ENCODE results near the gene DLEC1. TPM values are rescaled to one million over a fixed set of nuclear protein-coding genes. Genes with fewer than 3 reads are reported as not detected.

Gene DLEC1
- total and polyA plus RNA-seq, 7 donors: 0.16 to 0.60 (median 0.41) TPM

- TF ChIP-seq POLR2AphosphoS5 (IDR thresholded peaks at IDR 0.05): no peak
- no peak for TF ChIP-seq EP300 (IDR thresholded peaks at IDR 0.05)
- TF ChIP-seq CTCF (IDR thresholded peaks at IDR 0.05): no peak
- no peak for TF ChIP-seq POLR2A (IDR thresholded peaks at IDR 0.05)
- H3K9me3 ChIP-seq: no peaks in the 10 kb centered on the region
- no peaks in the 10 kb centered on the region for H3K36me3 ChIP-seq
- peaks cover 0 to 5% (median 0%) of the 10 kb centered on the region in 3 donors for H3K27me3 ChIP-seq
- 40 to 68% methylated on average over 4 of the region's 4 CpGs for WGBS, 2 donors
- intact Hi-C loops (cut with DNase I): no loop called here
- DNase-seq: no peak
- peaks cover 0 to 16% (median 13%) of the 10 kb centered on the region in 4 donors for H3K4me1 ChIP-seq
- no peak overlapping the region for H3K4me3 ChIP-seq
- no peak overlapping the region for H3K27ac ChIP-seq
These were observed 4.5 kb downstream of the DLEC1 start for GRCh38 chr3:38043486-38043885.

GRCh38 chr3:38046027-38046426, 7.0 kb downstream of the DLEC1 start:
- H3K9me3 ChIP-seq: no peaks in the 10 kb centered on the region
- no peak overlapping the region for H3K27ac ChIP-seq
- H3K4me1 ChIP-seq: no peaks in the 10 kb centered on the region
- intact Hi-C loops (cut with DNase I): no loop called here
- H3K4me3 ChIP-seq: no peak overlapping the region
- no peaks in the 10 kb centered on the region for H3K27me3 ChIP-seq
- 60 to 85% methylated on average over 4 of the region's 4 CpGs for WGBS, 2 donors
- no peak for DNase-seq
- no peak for TF ChIP-seq EP300 (IDR thresholded peaks at IDR 0.05)
- TF ChIP-seq POLR2AphosphoS5 (IDR thresholded peaks at IDR 0.05): no peak
- TF ChIP-seq CTCF (IDR thresholded peaks at IDR 0.05): no peak
- no peak for TF ChIP-seq POLR2A (IDR thresholded peaks at IDR 0.05)
- H3K36me3 ChIP-seq: no peaks in the 10 kb centered on the region

DNA sequence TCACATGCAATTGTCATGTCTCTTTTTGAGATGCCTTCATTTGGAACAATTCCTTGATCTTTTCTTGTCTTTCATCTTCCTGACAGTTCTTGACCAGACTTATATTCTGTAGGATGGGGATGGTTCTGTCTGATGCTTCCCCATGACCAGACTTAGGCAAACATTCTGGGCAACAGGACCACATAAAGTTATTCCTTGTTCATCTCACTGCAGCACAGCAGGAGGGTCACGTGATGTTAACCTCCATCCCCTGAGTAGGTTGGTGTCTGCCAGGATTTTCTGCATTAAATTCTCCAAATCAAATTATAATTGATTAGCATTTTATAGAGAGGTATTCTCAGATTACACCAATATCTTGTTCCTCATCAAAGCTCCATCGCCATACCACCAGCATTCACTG, 7.8 kb downstream of the DLEC1 start:
- no peaks in the 10 kb centered on the region for H3K4me1 ChIP-seq
- H3K27ac ChIP-seq: no peak overlapping the region
- 89 to 96% methylated on average over 2 of the region's 2 CpGs for WGBS, 2 donors
- no peak overlapping the region for H3K4me3 ChIP-seq
- H3K27me3 ChIP-seq: no peaks in the 10 kb centered on the region
- TF ChIP-seq POLR2A (IDR thresholded peaks at IDR 0.05) (no peak), EP300 (IDR thresholded peaks at IDR 0.05) (no peak), CTCF (IDR thresholded peaks at IDR 0.05) (no peak), POLR2AphosphoS5 (IDR thresholded peaks at IDR 0.05) (no peak)
- no peaks in the 10 kb centered on the region for H3K9me3 ChIP-seq
- intact Hi-C loops (cut with DNase I): no loop called here
- no peaks in the 10 kb centered on the region for H3K36me3 ChIP-seq
- no peak for DNase-seq

DNA sequence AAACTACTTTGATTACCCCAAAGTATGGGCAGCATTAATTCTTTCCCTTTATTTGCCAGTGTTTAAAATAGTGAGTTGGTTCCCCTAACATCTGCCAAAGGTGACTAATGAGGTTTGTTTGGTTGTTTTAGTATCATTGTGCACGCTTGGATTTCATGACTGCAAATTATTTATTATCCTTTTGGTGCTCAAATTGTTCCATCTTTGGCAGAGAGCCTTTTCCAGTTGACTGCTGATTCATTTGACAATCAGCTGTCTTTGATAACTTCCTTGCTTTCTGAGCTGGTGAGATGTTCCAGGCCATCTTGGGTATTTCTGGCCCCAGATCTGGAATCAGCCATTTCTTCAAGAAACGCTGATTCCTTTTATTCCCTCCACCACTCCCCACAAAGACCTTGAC, 8.9 kb downstream of the DLEC1 start:
- H3K27me3 ChIP-seq: no peaks in the 10 kb centered on the region
- no peaks in the 10 kb centered on the region for H3K36me3 ChIP-seq
- H3K4me3 ChIP-seq: no peak overlapping the region
- no peak for DNase-seq
- no peaks in the 10 kb centered on the region for H3K4me1 ChIP-seq
- H3K27ac ChIP-seq: no peak overlapping the region
- no peaks in the 10 kb centered on the region for H3K9me3 ChIP-seq
- WGBS, 2 donors: 79 to 86% methylated on average over 2 of the region's 2 CpGs
- TF ChIP-seq POLR2A (IDR thresholded peaks at IDR 0.05) (no peak), EP300 (IDR thresholded peaks at IDR 0.05) (no peak), POLR2AphosphoS5 (IDR thresholded peaks at IDR 0.05) (no peak), CTCF (IDR thresholded peaks at IDR 0.05) (no peak)
- intact Hi-C loops (cut with DNase I): no loop called here
